Left kidney (tissue), 8 donors: ENCODE measurements around the gene AOPEP. TPM values are rescaled to one million over a fixed set of nuclear protein-coding genes. Genes with fewer than 3 reads are reported as not detected.

Experiments
- DNase-seq: peaks from one replicate; pipeline ENCODE4 v3.0.0-alpha.2; 2013
- long read RNA-seq, 8 donors: transcript quantifications; one replicate each; lab custom pipeline, GENCODE V29; 2026
- polyA plus RNA-seq: library from polyadenylated mRNA; unstranded; fragments of 120-200 nt; gene quantifications from one replicate; pipeline ENCODE4 v1.2.1, GENCODE V29; 2013; ENCODE audit not compliant: insufficient read length

AOPEP gene
- 54.5 TPM for polyA plus RNA-seq
- long read RNA-seq, donor 1, partial matches to known transcripts, result 0 of 6 reads
- long read RNA-seq, donor 1, other reads (novel, unspliced or antisense), result 0 of 6 reads
- long read RNA-seq, donor 2, partial matches to known transcripts, result 26 of 31 reads
- long read RNA-seq, donor 2, other reads (novel, unspliced or antisense), result 0 of 31 reads
- long read RNA-seq, donor 3, partial matches to known transcripts, result 0 of 5 reads
- long read RNA-seq, donor 3, other reads (novel, unspliced or antisense), result 0 of 5 reads
- long read RNA-seq, donor 4, partial matches to known transcripts, result 0 of 1 reads
- long read RNA-seq, donor 4, other reads (novel, unspliced or antisense), result 0 of 1 reads
- long read RNA-seq, donor 5, transcript C9orf3-213 (6 exons, 478 nt), result major isoform, 12 of 35 reads
- long read RNA-seq, donor 5, partial matches to known transcripts, result 0 of 35 reads
- long read RNA-seq, donor 5, other reads (novel, unspliced or antisense), result 18 of 35 reads
- long read RNA-seq, donor 6, partial matches to known transcripts, result 17 of 21 reads
- long read RNA-seq, donor 6, other reads (novel, unspliced or antisense), result 0 of 21 reads
- long read RNA-seq, donor 7, transcript C9orf3-213 (6 exons, 478 nt), result major isoform, 6 of 23 reads
- long read RNA-seq, donor 7, partial matches to known transcripts, result 0 of 23 reads
- long read RNA-seq, donor 7, other reads (novel, unspliced or antisense), result 17 of 23 reads
- long read RNA-seq, donor 8, partial matches to known transcripts, result 0 of 1 reads
- long read RNA-seq, donor 8, other reads (novel, unspliced or antisense), result 0 of 1 reads

GRCh38 chr9:94726495-94727191, at the start of gene AOPEP:
Gene AOPEP, plus strand, starts transcription at chr9:94726699. Its CDS starts 33,085 bp downstream, at chr9:94759784.
- peak; percentile 93 for DNase-seq

GRCh38 chr9:94677929-94678328, 48.6 kb upstream of the AOPEP start:
- no peak for DNase-seq

GRCh38 chr9:94679587-94679986, 46.9 kb upstream of the AOPEP start:
- DNase-seq, result no peak

- no peak for DNase-seq
Observed at GRCh38 chr9:94680020-94680419, 46.5 kb upstream of the AOPEP start.

- no peak for DNase-seq
Observed at GRCh38 chr9:94680621-94681020, 45.9 kb upstream of the AOPEP start.

- DNase-seq, result peak; percentile 74
Observed at GRCh38 chr9:94681508-94681907, 45.0 kb upstream of the AOPEP start.

- DNase-seq, result no peak
Observed at GRCh38 chr9:94685359-94685758, 41.1 kb upstream of the AOPEP start.

- DNase-seq, result no peak
Observed at GRCh38 chr9:94687451-94687850, 39.0 kb upstream of the AOPEP start.

GRCh38 chr9:94690344-94690743, 36.2 kb upstream of the AOPEP start:
- DNase-seq, result no peak

GRCh38 chr9:94692601-94693000, 33.9 kb upstream of the AOPEP start:
- peak; percentile 56 for DNase-seq

GRCh38 chr9:94693485-94694204, 32.9 kb upstream of the AOPEP start:
- no peak for DNase-seq

- no peak for DNase-seq
Observed at GRCh38 chr9:94696545-94696944, 30.0 kb upstream of the AOPEP start.

GRCh38 chr9:94697972-94698581, 28.4 kb upstream of the AOPEP start:
- no peak for DNase-seq

- DNase-seq, result no peak
Observed at GRCh38 chr9:94699715-94700373, 26.7 kb upstream of the AOPEP start.

- no peak for DNase-seq
Observed at GRCh38 chr9:94700445-94700844, 26.1 kb upstream of the AOPEP start.

GRCh38 chr9:94703488-94704140, 22.9 kb upstream of the AOPEP start:
- DNase-seq, result no peak

GRCh38 chr9:94705162-94705702, 21.3 kb upstream of the AOPEP start:
- DNase-seq, result no peak

- no peak for DNase-seq
Observed at GRCh38 chr9:94706922-94707321, 19.6 kb upstream of the AOPEP start.

GRCh38 chr9:94713436-94714215, 12.9 kb upstream of the AOPEP start:
- DNase-seq, result no peak
